Upper lobe of right lung (tissue), 1 donor: ENCODE measurements around the gene LTB4R. TPM values are rescaled to one million over a fixed set of nuclear protein-coding genes. Genes with fewer than 3 reads are reported as not detected.
"Not testable (repeated sequence)": the region's sequence is repeated elsewhere in the genome, so short reads cannot be mapped to it uniquely, and the experiment has no call there.

ENCODE experiments used
- ATAC-seq: fragments of 200-7000 bp; cut with Tn5 transposase; one replicate; pipeline ENCODE4 v1.9.1; 2020; ENCODE audit warnings: mild to moderate bottlenecking, moderate library complexity
- DNase-seq: peaks from one replicate; pipeline ENCODE4 v3.0.0-alpha.2; 2020
- H3K27ac ChIP-seq: fragments of 200-600 bp; one replicate; pipeline ENCODE4 v1.8.0; 2022
- H3K27me3 ChIP-seq: fragments of 200-600 bp; one replicate; pipeline ENCODE4 v1.8.0; 2022; ENCODE audit warnings: mild to moderate bottlenecking
- H3K36me3 ChIP-seq: fragments of 200-600 bp; one replicate; pipeline ENCODE4 v1.8.0; 2022
- H3K4me1 ChIP-seq: fragments of 200-600 bp; one replicate; pipeline ENCODE4 v1.8.0; 2022
- H3K4me3 ChIP-seq: fragments of 200-600 bp; one replicate; pipeline ENCODE4 v1.8.0; 2022; ENCODE audit warnings: mild to moderate bottlenecking
- H3K9me3 ChIP-seq: fragments of 200-600 bp; one replicate; pipeline ENCODE4 v1.8.0; 2022
- intact Hi-C: fragments of 100-400 bp; cut with DNase I; formaldehyde crosslinking; loops from one replicate; pipeline ENCODE4 v1.11.0; 2022
- total RNA-seq: library from RNA; stranded (reverse); fragmentation: NEBNext Ultra II Directional; extraction: Animal tissue kit (Norgen Biotek cat#: 25700); gene quantifications from one replicate; pipeline ENCODE4 v1.2.1, GENCODE V29; 2021
- TF ChIP-seq, protein P1 (sequence below): fragments of 200-600 bp; IDR thresholded peaks from one replicate; pipeline ENCODE4 v1.8.0; 2022; ENCODE audit warnings: antibody characterized with exemption
- donor health status: DM: no; HTN: yes; CAD: no; lungs with severe emphysema.

LTB4R gene
- total RNA-seq, 1 donor from 2014 or later: 9.8 TPM

- Histone ChIP-seq H3K4me3 (no peak overlapping the region), H3K27me3 (no peaks in the 10 kb centered on the region), H3K27ac (no peak overlapping the region), H3K36me3 (no peaks in the 10 kb centered on the region), H3K4me1 (peaks cover 11% of the 10 kb centered on the region), H3K9me3 (no peaks in the 10 kb centered on the region)
- TF ChIP-seq, protein P1, sequence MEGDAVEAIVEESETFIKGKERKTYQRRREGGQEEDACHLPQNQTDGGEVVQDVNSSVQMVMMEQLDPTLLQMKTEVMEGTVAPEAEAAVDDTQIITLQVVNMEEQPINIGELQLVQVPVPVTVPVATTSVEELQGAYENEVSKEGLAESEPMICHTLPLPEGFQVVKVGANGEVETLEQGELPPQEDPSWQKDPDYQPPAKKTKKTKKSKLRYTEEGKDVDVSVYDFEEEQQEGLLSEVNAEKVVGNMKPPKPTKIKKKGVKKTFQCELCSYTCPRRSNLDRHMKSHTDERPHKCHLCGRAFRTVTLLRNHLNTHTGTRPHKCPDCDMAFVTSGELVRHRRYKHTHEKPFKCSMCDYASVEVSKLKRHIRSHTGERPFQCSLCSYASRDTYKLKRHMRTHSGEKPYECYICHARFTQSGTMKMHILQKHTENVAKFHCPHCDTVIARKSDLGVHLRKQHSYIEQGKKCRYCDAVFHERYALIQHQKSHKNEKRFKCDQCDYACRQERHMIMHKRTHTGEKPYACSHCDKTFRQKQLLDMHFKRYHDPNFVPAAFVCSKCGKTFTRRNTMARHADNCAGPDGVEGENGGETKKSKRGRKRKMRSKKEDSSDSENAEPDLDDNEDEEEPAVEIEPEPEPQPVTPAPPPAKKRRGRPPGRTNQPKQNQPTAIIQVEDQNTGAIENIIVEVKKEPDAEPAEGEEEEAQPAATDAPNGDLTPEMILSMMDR: no peak
- DNase-seq (no peak), ATAC-seq (no peak)
- intact Hi-C loops: no loop called here
Observed at GRCh38 chr14:24349742-24350141, 38.4 kb downstream of the LTB4R start.

DNA sequence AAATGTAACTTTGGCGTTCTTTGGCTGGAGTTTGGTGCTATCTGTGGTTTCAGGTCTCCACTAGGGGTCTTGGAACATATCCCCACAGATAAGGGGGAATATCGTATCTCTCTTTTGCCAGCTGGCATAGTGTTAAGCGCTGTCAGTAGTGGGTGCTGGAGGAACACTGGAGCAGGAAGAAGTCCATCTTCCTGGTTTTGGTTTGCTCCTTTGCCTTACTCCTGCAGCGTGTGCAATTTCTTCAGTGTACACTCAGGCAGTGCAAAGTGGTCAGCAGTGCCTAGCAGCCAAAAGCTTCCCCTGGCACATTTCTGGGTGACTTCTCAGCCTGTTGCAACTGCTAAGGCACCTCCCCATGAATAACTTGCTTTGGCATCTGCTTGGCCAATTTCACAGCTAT lies 40.2 kb downstream of the LTB4R start:
- Histone ChIP-seq H3K27ac (peak overlapping the region; percentile 24), H3K4me3 (no peak overlapping the region), H3K36me3 (no peaks in the 10 kb centered on the region), H3K27me3 (no peaks in the 10 kb centered on the region), H3K9me3 (no peaks in the 10 kb centered on the region), H3K4me1 (peaks cover 14% of the 10 kb centered on the region)
- intact Hi-C loops: no loop called here
- no peak for DNase-seq
- TF ChIP-seq, protein P1: no peak
- ATAC-seq: peak; percentile 74

GRCh38 chr14:24353559-24354481 lies 42.5 kb downstream of the LTB4R start:
- H3K27ac ChIP-seq: peak overlapping the region; percentile 36
- intact Hi-C loops: no loop called here
- H3K9me3 ChIP-seq: no peaks in the 10 kb centered on the region
- ATAC-seq (no peak), DNase-seq (no peak)
- no peaks in the 10 kb centered on the region for H3K27me3 ChIP-seq
- H3K4me3 ChIP-seq: no peak overlapping the region
- H3K4me1 ChIP-seq: peaks cover 14% of the 10 kb centered on the region
- TF ChIP-seq, protein P1: no peak
- H3K36me3 ChIP-seq: no peaks in the 10 kb centered on the region

GRCh38 chr14:24354482-24354825 lies 43.2 kb downstream of the LTB4R start:
- H3K36me3 ChIP-seq, H3K4me3 ChIP-seq, H3K27me3 ChIP-seq, intact Hi-C loops, DNase-seq, ATAC-seq, H3K9me3 ChIP-seq: not testable (repeated sequence)
- Histone ChIP-seq H3K27ac (peak overlapping the region; percentile 36), H3K4me1 (peaks cover 14% of the 10 kb centered on the region)

- peak; percentile 76 for ATAC-seq
Observed at GRCh38 chr14:24355009-24355408, 43.7 kb downstream of the LTB4R start.

DNA sequence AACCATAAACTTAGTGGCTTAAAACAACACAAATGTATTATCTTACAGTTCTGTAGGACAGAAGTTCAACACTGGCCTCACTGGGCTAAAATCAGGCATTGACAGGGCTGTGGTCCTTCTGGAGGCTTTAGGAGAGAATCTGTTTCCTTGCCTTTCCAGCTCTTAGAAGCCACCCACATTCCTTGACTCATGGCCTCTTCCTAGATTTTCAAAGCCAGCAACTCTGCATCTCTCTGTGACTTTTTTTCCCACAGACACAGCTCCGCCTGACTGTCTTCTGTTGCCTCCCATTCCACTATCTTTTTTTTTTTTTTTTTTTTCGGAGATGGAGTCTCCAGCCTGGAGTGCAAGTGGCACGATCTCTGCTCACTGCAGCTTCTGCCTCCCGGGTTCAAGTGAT lies 44.9 kb downstream of the LTB4R start:
- peaks cover 14% of the 10 kb centered on the region for H3K4me1 ChIP-seq
- H3K27ac ChIP-seq: no peak overlapping the region
- H3K36me3 ChIP-seq: no peaks in the 10 kb centered on the region
- no peaks in the 10 kb centered on the region for H3K9me3 ChIP-seq
- ATAC-seq (no peak), DNase-seq (no peak)
- H3K27me3 ChIP-seq: no peaks in the 10 kb centered on the region
- TF ChIP-seq, protein P1: no peak
- no peak overlapping the region for H3K4me3 ChIP-seq
- intact Hi-C loops: no loop called here

More at GRCh38 chr14:24355009-24355408, 43.7 kb downstream of the LTB4R start:
- H3K36me3 ChIP-seq: no peaks in the 10 kb centered on the region
- TF ChIP-seq, protein P1: no peak
- intact Hi-C loops: no loop called here
- H3K27ac ChIP-seq: no peak overlapping the region
- no peak overlapping the region for H3K4me3 ChIP-seq
- peaks cover 14% of the 10 kb centered on the region for H3K4me1 ChIP-seq
- no peaks in the 10 kb centered on the region for H3K27me3 ChIP-seq
- H3K9me3 ChIP-seq: no peaks in the 10 kb centered on the region
- no peak for DNase-seq
